GM12864 (cell line): ENCODE measurements around the gene TYRP1.

Source experiments
- DNase-seq: peaks from one replicate; pipeline ENCODE4 v3.0.0-alpha.2; 2011; ENCODE audit warnings: low read depth
- H3K4me3 ChIP-seq: 2 replicates; pipeline ENCODE4 v1.5.1; 2011; ENCODE audit warnings: mild to moderate bottlenecking, low read depth, low read length, control low read depth
- TF ChIP-seq, protein P1 (sequence below): IDR thresholded peaks from 2 replicates; pipeline ENCODE4 v1.5.1; 2011; ENCODE audit warnings: low read depth, mild to moderate bottlenecking, moderate library complexity, low read length, control low read depth, inconsistent platforms; ENCODE audit errors: missing control alignments

The TYRP1 gene

DNA sequence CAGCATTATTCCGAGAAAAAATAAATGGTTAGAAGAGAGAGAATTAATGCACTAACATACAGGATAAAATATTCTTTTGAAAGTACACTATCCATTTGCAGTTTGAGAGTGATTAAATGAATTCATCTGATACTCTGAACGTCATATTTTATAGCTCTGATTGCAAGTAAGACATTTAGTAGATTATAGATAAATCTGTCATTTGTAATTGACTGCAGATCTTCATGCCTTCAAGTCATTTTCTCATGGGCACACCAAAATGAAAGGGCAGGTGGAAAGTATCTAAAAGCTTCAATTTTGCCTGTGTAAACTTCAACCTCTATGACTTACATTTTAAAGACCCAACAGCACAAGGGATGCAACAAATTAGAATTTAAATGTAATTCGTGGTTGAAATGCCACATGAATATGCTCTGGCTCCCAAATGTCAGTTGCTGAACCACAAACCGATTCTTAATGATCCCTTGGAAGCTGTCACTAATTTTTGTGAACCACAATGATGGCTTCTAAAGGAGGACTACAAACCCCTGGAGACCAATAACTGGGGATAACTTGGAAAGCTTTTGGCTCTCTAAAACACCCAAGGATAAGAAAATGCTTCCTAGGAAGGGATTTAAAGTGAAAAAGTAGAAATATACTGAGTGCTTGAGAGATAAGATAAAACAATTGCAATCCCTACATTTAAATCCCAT is 3.9 kb downstream of the TYRP1 start:
- DNase-seq = no peak
- TF ChIP-seq, protein P1, sequence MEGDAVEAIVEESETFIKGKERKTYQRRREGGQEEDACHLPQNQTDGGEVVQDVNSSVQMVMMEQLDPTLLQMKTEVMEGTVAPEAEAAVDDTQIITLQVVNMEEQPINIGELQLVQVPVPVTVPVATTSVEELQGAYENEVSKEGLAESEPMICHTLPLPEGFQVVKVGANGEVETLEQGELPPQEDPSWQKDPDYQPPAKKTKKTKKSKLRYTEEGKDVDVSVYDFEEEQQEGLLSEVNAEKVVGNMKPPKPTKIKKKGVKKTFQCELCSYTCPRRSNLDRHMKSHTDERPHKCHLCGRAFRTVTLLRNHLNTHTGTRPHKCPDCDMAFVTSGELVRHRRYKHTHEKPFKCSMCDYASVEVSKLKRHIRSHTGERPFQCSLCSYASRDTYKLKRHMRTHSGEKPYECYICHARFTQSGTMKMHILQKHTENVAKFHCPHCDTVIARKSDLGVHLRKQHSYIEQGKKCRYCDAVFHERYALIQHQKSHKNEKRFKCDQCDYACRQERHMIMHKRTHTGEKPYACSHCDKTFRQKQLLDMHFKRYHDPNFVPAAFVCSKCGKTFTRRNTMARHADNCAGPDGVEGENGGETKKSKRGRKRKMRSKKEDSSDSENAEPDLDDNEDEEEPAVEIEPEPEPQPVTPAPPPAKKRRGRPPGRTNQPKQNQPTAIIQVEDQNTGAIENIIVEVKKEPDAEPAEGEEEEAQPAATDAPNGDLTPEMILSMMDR = no peak

DNA sequence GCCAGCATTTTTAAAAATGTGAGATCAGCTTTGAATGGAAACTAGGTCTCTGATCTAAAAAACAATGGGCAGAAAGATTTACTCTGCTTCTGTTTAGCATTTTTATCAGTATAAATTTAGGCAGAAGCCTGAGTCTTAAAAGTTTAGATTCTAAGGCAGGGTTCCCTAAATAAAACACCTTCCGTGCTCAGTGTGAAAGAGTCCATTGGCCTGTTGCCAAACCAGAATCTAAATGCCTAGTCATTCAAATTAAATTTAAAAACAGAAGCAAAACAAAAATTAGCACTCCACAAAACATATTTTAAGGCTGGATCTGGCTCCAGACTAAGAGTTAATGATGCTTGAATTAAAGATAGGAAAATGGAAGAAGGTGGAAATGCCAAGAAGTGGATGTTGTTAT is 4.5 kb downstream of the TYRP1 start:
- TF ChIP-seq, protein P1 = no peak
- no peak for DNase-seq
- H3K4me3 ChIP-seq = no peak overlapping the region

More for the DNA sequence above, 3.9 kb downstream of the TYRP1 start:
- no peak overlapping the region for H3K4me3 ChIP-seq

DNA sequence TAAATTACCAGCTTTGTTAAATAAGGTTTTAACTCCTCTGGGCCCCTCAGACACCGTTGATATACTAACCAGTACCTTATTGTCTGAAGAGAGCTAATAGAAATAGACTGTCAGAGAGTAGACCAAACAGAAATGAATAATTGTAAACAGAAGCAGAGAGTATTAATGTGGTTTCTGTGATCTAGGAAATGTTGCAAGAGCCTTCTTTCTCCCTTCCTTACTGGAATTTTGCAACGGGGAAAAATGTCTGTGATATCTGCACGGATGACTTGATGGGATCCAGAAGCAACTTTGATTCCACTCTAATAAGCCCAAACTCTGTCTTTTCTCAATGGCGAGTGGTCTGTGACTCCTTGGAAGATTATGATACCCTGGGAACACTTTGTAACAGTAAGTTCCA is 5.1 kb downstream of the TYRP1 start:
- DNase-seq = no peak
- H3K4me3 ChIP-seq = no peak overlapping the region
- TF ChIP-seq, protein P1 = no peak

DNA sequence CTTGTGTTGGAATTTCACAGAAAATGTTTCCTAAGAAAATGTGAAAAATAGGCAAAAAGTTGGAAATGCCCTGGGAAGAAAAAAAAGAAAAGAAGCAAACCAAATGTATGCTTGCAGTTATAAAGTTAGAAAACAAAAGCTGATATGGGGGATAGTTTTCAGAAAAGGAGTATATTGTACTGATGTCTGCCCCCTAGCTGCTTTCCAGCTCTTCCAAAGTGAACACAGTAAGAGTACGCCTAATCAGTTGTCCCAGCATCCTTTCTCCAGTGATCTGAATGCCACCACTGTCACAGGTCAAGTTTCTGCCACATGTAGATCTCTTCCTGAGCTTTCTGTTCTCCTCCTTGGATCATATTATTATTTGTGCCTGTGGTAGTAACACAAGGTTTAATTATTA is 5.8 kb downstream of the TYRP1 start:
- no peak for DNase-seq
- no peak overlapping the region for H3K4me3 ChIP-seq
- TF ChIP-seq, protein P1 = no peak

DNA sequence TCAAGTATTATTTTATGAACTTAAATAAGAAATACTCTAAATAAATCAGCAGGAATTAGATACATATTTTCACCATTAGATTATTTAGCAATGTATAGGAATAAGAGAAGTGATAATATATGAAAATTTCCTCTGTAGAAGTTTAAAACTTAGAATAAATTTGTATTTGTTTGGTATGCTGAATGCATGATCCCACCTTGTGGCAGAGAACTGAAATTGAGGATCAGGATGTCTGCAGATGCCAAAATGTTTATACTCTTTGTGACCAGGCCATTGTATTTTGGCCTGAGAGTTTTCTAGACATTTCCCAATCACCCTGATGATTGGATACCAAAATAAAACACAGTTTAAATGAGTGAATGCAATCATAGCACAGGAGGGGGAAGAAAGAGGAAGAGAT is 6.3 kb downstream of the TYRP1 start:
- H3K4me3 ChIP-seq = no peak overlapping the region
- TF ChIP-seq, protein P1 = no peak
- DNase-seq = no peak

DNA sequence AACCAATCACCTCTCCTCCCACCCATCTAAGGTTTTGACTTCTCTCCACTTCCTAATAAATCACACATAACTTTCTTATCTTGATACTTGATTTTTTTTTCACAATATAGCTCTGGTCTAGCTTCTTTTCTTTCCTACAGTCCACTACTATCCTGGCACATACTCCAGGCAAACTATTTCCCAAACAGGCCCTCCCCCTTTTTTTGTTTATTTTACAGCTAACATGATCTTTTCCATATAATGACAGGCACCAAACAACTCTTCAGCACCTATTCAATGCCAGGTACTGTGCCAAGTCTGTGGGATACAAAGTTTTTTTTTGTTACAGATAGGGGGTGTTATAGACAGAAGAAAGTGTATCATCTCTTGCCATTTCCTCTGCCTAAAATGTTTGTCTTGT is 7.9 kb downstream of the TYRP1 start:
- TF ChIP-seq, protein P1 = no peak
- no peak for DNase-seq
- no peak overlapping the region for H3K4me3 ChIP-seq

DNA sequence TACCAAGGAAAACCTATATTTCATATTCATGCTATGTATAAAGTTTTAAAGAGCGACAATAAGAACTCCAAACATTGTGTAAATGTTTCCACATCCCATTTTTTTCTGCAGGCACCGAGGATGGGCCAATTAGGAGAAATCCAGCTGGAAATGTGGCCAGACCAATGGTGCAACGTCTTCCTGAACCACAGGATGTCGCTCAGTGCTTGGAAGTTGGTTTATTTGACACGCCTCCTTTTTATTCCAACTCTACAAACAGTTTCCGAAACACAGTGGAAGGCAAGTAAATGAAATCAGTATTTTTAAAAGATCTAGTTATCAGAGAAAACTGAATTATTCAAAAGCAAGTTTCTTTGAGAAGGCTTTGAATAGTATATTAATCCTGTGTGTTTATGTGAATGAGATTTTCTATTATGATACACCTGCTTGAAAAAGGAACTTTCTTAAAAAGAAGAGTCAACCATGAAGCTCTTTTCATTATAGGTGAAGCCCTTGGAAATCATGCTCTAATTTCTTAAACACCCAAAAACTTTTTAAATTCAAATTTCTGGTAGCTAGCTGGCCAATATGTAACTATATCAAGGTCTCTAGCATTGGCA is 9.1 kb downstream of the TYRP1 start:
- TF ChIP-seq, protein P1 = no peak
- DNase-seq = no peak
- H3K4me3 ChIP-seq = no peak overlapping the region
